ENCODE data around the gene PPP1R27.

The PPP1R27 gene

GRCh38 chr17:81867170-81867990 is 32.5 kb upstream of the PPP1R27 start:
- DNase-seq: peak; percentile 66
- Histone ChIP-seq H3K9me3 (no peaks in the 10 kb centered on the region), H3K4me1 (peaks cover 26% of the 10 kb centered on the region), H3K4me3 (ENCODE audit: low read depth, low read length) (no peak overlapping the region), H3K36me3 (peaks cover 36% of the 10 kb centered on the region), H3K27me3 (no peaks in the 10 kb centered on the region)
- TF ChIP-seq CTCF (IDR thresholded peaks at IDR 0.05; ENCODE audit: low read depth, low read length): no peak

GRCh38 chr17:81866440-81867169 is 31.8 kb upstream of the PPP1R27 start:
- peaks cover 26% of the 10 kb centered on the region for H3K4me1 ChIP-seq
- no peak overlapping the region for H3K4me3 ChIP-seq (ENCODE audit: low read depth, low read length)
- no peaks in the 10 kb centered on the region for H3K27me3 ChIP-seq
- DNase-seq: no peak
- H3K36me3 ChIP-seq: peaks cover 37% of the 10 kb centered on the region
- no peaks in the 10 kb centered on the region for H3K9me3 ChIP-seq
- no peak for TF ChIP-seq CTCF (IDR thresholded peaks at IDR 0.05; ENCODE audit: low read depth, low read length)

DNA sequence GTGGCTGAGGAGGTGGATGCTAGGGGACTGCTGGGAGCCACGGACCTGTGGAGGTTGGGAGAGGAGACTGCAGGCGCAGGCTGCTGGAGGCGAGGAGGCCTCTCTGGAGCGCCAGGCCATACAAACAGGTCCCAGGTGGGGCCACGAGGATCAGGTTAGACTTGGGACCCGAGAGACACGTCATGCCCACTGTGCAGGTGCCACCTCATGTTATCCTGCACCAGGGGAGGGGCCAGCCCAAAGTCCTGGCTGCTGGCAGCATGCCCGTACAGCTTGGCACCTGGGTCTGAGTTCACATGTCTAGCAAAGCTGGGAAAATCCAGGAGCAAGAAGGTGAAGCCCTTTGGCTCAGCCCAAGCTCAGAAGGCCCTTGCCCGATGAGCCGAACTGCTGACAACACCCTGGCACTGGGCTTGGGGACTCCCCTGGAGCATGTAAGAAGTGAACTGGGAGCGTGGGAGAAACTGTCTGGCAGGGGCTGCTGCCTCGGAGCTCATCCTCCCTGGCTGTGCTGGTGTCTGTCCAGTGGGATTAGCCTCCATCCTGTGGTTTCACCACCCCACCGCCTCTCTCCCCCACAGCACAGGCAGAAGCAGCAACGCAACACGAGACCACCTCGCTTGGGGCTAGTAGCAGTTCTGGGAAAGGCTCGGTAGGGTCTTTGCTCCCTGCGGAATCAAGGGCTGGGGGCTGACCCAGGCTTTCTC is 31.0 kb upstream of the PPP1R27 start:
- TF ChIP-seq CTCF (IDR thresholded peaks at IDR 0.05; ENCODE audit: low read depth, low read length): no peak
- no peaks in the 10 kb centered on the region for H3K27me3 ChIP-seq
- H3K36me3 ChIP-seq: peaks cover 38% of the 10 kb centered on the region
- H3K4me1 ChIP-seq: peaks cover 26% of the 10 kb centered on the region
- no peaks in the 10 kb centered on the region for H3K9me3 ChIP-seq
- no peak overlapping the region for H3K4me3 ChIP-seq (ENCODE audit: low read depth, low read length)
- no peak for DNase-seq

DNA sequence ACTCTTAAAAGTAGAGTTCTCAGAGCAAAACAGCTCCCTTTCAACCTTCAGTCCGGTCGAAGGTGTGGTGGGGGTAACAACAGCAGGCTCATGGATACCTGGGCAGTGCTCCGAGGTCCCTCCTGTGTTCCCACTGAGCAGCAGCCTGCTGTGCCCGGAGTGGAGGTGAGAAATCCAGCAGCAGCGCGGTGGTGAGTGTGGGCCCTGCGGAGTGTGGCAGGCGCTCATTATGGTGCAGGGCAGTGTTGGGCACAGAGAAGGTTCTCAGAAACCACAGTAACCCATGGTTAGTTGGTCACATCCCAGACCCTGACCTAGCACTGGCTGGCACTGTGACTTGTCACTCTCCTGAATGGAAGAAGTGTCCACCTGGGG is 30.5 kb upstream of the PPP1R27 start:
- H3K27me3 ChIP-seq: no peaks in the 10 kb centered on the region
- H3K9me3 ChIP-seq: no peaks in the 10 kb centered on the region
- peaks cover 38% of the 10 kb centered on the region for H3K36me3 ChIP-seq
- no peak for TF ChIP-seq CTCF (IDR thresholded peaks at IDR 0.05; ENCODE audit: low read depth, low read length)
- H3K4me3 ChIP-seq (ENCODE audit: low read depth, low read length): no peak overlapping the region
- no peak for DNase-seq
- peaks cover 26% of the 10 kb centered on the region for H3K4me1 ChIP-seq

DNA sequence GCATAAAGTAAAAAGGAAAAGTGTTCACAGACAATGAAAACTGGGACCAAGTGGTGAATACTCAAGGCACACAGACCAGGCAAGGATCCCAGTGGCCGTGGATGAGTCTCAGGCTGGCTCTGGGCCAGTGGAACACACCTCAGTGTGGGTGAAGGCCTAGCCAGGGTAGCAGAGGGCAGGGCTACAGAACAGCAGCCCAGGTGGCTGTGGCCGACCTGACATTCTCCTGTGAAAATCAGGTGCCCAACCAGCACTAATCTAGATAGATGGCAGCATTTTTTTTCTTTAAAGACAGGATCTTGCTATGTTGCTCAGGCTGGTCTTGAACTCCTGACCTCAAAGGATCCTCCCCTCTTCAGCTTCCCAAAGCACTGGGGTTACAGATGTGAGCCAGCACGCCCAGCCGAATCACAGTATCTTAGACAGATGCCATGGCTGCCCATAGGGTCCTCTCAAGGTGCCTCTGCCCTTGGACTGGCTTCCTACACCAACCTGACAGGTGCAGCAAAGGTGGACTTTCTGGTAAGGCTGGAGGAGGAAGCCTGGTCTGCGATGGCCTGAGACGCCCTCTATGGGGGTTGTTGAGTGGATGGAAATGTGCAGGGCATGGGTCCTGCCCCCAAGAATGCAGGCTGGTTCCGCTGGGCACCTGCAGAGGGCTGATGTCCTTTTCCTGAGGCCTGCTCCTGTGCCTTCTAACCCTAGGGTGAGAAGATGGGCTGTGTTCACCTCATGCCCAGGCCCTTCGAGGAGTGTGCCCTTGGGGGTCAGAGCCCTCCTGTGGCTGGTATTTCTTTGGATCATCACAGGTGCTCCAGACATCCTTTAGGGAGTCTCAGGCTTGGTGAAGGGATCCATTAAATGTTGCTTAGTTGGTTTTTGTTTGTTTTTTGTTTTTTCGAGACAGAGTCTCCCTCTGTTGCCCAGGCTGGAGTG is 29.3 kb upstream of the PPP1R27 start:
- no peak for TF ChIP-seq CTCF (IDR thresholded peaks at IDR 0.05; ENCODE audit: low read depth, low read length)
- H3K9me3 ChIP-seq: no peaks in the 10 kb centered on the region
- peaks cover 28% of the 10 kb centered on the region for H3K36me3 ChIP-seq
- no peak for DNase-seq
- H3K4me3 ChIP-seq (ENCODE audit: low read depth, low read length): no peak overlapping the region
- H3K4me1 ChIP-seq: peaks cover 26% of the 10 kb centered on the region
- H3K27me3 ChIP-seq: no peaks in the 10 kb centered on the region
